SIG-M5 treated with dmso at 0.1 percent for 504 hours (cell line): ENCODE results near the gene MEGF8.

Source experiments
- DNase-seq: peaks from one replicate; lab custom pipeline; 2025; ENCODE audit not compliant: unreplicated experiment; lab: John Stamatoyannopoulos, UW

MEGF8 gene

GRCh38 chr19:42325308-42325895, at the start of gene MEGF8:
Gene MEGF8, plus strand, starts transcription at chr19:42325635. Its CDS starts 609 bp downstream, at chr19:42326244.
- DNase-seq: peak; percentile 99

GRCh38 chr19:42276284-42276683, 49.2 kb upstream of the MEGF8 start:
- no peak for DNase-seq

GRCh38 chr19:42276821-42277220, 48.6 kb upstream of the MEGF8 start:
- no peak for DNase-seq

GRCh38 chr19:42277821-42278451, 47.5 kb upstream of the MEGF8 start:
- no peak for DNase-seq

- DNase-seq: no peak
Observed at GRCh38 chr19:42278452-42279154, 46.8 kb upstream of the MEGF8 start.

- peak; percentile 25 for DNase-seq
Observed at GRCh38 chr19:42279155-42279901, 46.1 kb upstream of the MEGF8 start.

GRCh38 chr19:42279902-42280814, 45.3 kb upstream of the MEGF8 start:
- DNase-seq: peak; percentile 86

- DNase-seq: no peak
Observed at GRCh38 chr19:42280815-42281145, 44.7 kb upstream of the MEGF8 start.

GRCh38 chr19:42281146-42281826, 44.1 kb upstream of the MEGF8 start:
- DNase-seq: peak; percentile 27

- no peak for DNase-seq
Observed at GRCh38 chr19:42281827-42282762, 43.3 kb upstream of the MEGF8 start.

GRCh38 chr19:42282819-42283187, 42.6 kb upstream of the MEGF8 start:
- no peak for DNase-seq

GRCh38 chr19:42283188-42284065, 42.0 kb upstream of the MEGF8 start:
- peak; percentile 88 for DNase-seq

GRCh38 chr19:42284066-42284501, 41.4 kb upstream of the MEGF8 start:
- DNase-seq: peak; percentile 66

GRCh38 chr19:42284591-42285341, 40.7 kb upstream of the MEGF8 start:
- DNase-seq: no peak

GRCh38 chr19:42285541-42285941, 39.9 kb upstream of the MEGF8 start:
- DNase-seq: no peak

GRCh38 chr19:42285988-42286348, 39.5 kb upstream of the MEGF8 start:
- DNase-seq: no peak

- no peak for DNase-seq
Observed at GRCh38 chr19:42286349-42287016, 39.0 kb upstream of the MEGF8 start.
